Mesenchymal stem cell (in vitro differentiated cells and primary cell): ENCODE results near the gene RNF4.

Experiments used
- DNase-seq: peaks from one replicate; pipeline ENCODE4 v3.0.0-alpha.2; 2013
- H2AFZ ChIP-seq: one replicate; pipeline ENCODE4 v1.6.1; 2013; ENCODE audit warnings: low read depth, mild to moderate bottlenecking, control low read depth, inconsistent platforms, low read length, moderate library complexity
- H2AK5ac ChIP-seq: 2 replicates; pipeline ENCODE4 v1.6.1; 2013; ENCODE audit warnings: low read length, moderate library complexity, mild to moderate bottlenecking, inconsistent platforms; ENCODE audit not compliant: severe bottlenecking
- H2BK120ac ChIP-seq: one replicate; pipeline ENCODE4 v1.6.1; 2013; ENCODE audit warnings: low read depth, mild to moderate bottlenecking, inconsistent platforms, low read length, moderate library complexity
- H2BK12ac ChIP-seq, 2 experiments: one replicate each; pipeline ENCODE4 v1.6.1; 2013; ENCODE audit warnings: inconsistent platforms in 2 of 2, low read length in 2 of 2, mild to moderate bottlenecking in 2 of 2, moderate library complexity in 2 of 2, control low read depth in 1 of 2
- H2BK15ac ChIP-seq: one replicate; pipeline ENCODE4 v1.6.1; 2013; ENCODE audit warnings: mild to moderate bottlenecking, low read depth, inconsistent platforms; ENCODE audit not compliant: poor library complexity, severe bottlenecking
- H2BK5ac ChIP-seq: 2 replicates; pipeline ENCODE4 v1.6.1; 2013; ENCODE audit warnings: low read depth, mild to moderate bottlenecking, low read length, control low read depth, inconsistent platforms; ENCODE audit not compliant: poor library complexity, severe bottlenecking
- H3K14ac ChIP-seq, 2 experiments: one replicate each; pipeline ENCODE4 v1.6.1; 2013; ENCODE audit warnings: inconsistent platforms in 2 of 2, low read length in 2 of 2, control low read depth in 1 of 2, mild to moderate bottlenecking in 1 of 2, moderate library complexity in 1 of 2
- H3K18ac ChIP-seq, 2 experiments: one replicate each; pipeline ENCODE4 v1.6.1; 2013; ENCODE audit warnings: inconsistent platforms in 2 of 2, low read length in 2 of 2, control low read depth in 1 of 2, low read depth in 1 of 2, mild to moderate bottlenecking in 1 of 2
- H3K23ac ChIP-seq, 2 experiments: one replicate each; pipeline ENCODE4 v1.6.1; 2013; ENCODE audit warnings: inconsistent platforms in 2 of 2, low read length in 2 of 2, mild to moderate bottlenecking in 2 of 2, moderate library complexity in 2 of 2, control low read depth in 1 of 2
- H3K27ac ChIP-seq: 2 replicates; pipeline ENCODE4 v1.5.1; 2013; ENCODE audit warnings: mild to moderate bottlenecking, moderate library complexity, low read length, control low read depth, inconsistent platforms; ENCODE audit not compliant: poor library complexity, severe bottlenecking
- H3K27me3 ChIP-seq, 2 experiments: 2 replicates each; pipeline versions ENCODE4 v1.6.1 to v1.7.0; 2013; ENCODE audit warnings: low read length in 2 of 2, mild to moderate bottlenecking in 2 of 2, moderate library complexity in 2 of 2, control low read depth in 1 of 2, inconsistent platforms in 1 of 2; ENCODE audit not compliant: control insufficient read depth in 1 of 2, insufficient read depth in 1 of 2
- H3K36me3 ChIP-seq, 2 experiments: 2 replicates each; pipeline versions ENCODE4 v1.6.1 to v1.7.0; 2013; ENCODE audit warnings: low read length in 2 of 2, control low read depth in 1 of 2, inconsistent platforms in 1 of 2, low read depth in 1 of 2, mild to moderate bottlenecking in 1 of 2; ENCODE audit not compliant: insufficient read depth in 2 of 2, control insufficient read depth in 1 of 2
- H3K4ac ChIP-seq, 2 experiments: one replicate each; pipeline ENCODE4 v1.6.1; 2013; ENCODE audit warnings: inconsistent platforms in 2 of 2, low read length in 2 of 2, mild to moderate bottlenecking in 2 of 2, moderate library complexity in 2 of 2, control low read depth in 1 of 2, low read depth in 1 of 2
- H3K4me1 ChIP-seq: 2 replicates; pipeline ENCODE4 v1.6.1; 2013; ENCODE audit warnings: low read depth, low read length, control low read depth; ENCODE audit not compliant: control insufficient read depth, insufficient read depth
- H3K4me2 ChIP-seq: 2 replicates; pipeline ENCODE4 v1.6.1; 2013; ENCODE audit warnings: low read length, mild to moderate bottlenecking, inconsistent platforms; ENCODE audit not compliant: poor library complexity, severe bottlenecking
- H3K4me3 ChIP-seq, 2 experiments: 2 replicates each; pipeline versions ENCODE4 v1.5.1 to v1.7.0; 2013; ENCODE audit warnings: low read length in 2 of 2, mild to moderate bottlenecking in 2 of 2, control low read depth in 1 of 2, low read depth in 1 of 2; ENCODE audit not compliant: insufficient read depth in 1 of 2
- H3K79me1 ChIP-seq: replicated peaks from 2 replicates; pipeline ENCODE4 v1.6.1; 2013; ENCODE audit warnings: mild to moderate bottlenecking, control low read depth, low read length, inconsistent platforms; ENCODE audit not compliant: poor library complexity, severe bottlenecking
- H3K9ac ChIP-seq: 2 replicates; pipeline ENCODE4 v1.7.0; 2013; ENCODE audit warnings: mild to moderate bottlenecking, low read length, moderate library complexity
- H3K9me3 ChIP-seq: 2 replicates; pipeline ENCODE4 v1.7.0; 2013; ENCODE audit warnings: mild to moderate bottlenecking, low read length; ENCODE audit not compliant: control insufficient read depth
- H4K8ac ChIP-seq: one replicate; pipeline ENCODE4 v1.6.1; 2013; ENCODE audit warnings: inconsistent platforms, mild to moderate bottlenecking, low read length, moderate library complexity
- H4K91ac ChIP-seq: one replicate; pipeline ENCODE4 v1.6.1; 2013; ENCODE audit warnings: mild to moderate bottlenecking, low read length, inconsistent platforms
- WGBS: methylation state at CpG from one replicate; pipeline ENCODE4 v1.1.7; 2013; ENCODE audit warnings: mixed read lengths; 5-methylcytosine and 5-hydroxymethylcytosine counted together

Gene RNF4

GRCh38 chr4:2526559-2526958 lies 57.7 kb downstream of the RNF4 start:
- no peak overlapping the region for H2BK5ac ChIP-seq
- H2AFZ ChIP-seq: no peak overlapping the region
- no peak overlapping the region for H2AK5ac ChIP-seq
- H3K27ac ChIP-seq: no peak overlapping the region
- H3K14ac ChIP-seq: no peak overlapping the region
- H2BK120ac ChIP-seq: no peak overlapping the region
- no peak overlapping the region for H3K23ac ChIP-seq
- H3K4me2 ChIP-seq: no peak overlapping the region
- H3K9me3 ChIP-seq: no peaks in the 10 kb centered on the region
- no peak overlapping the region for H2BK15ac ChIP-seq
- no peak overlapping the region for H4K91ac ChIP-seq
- no peaks in the 10 kb centered on the region for H3K79me1 ChIP-seq
- no peak for DNase-seq
- H3K9ac ChIP-seq: no peak overlapping the region
- H3K4me1 ChIP-seq: no peaks in the 10 kb centered on the region
- H3K4ac ChIP-seq: no peak overlapping the region
- WGBS: 97% methylated on average over 8 of the region's 9 CpGs
- H3K18ac ChIP-seq: no peak overlapping the region
- peaks cover 0 to 2% of the 10 kb centered on the region in 2 experiments for H3K36me3 ChIP-seq
- H2BK12ac ChIP-seq: no peak overlapping the region
- no peak overlapping the region for H3K4me3 ChIP-seq
- H4K8ac ChIP-seq: no peak overlapping the region
- no peaks in the 10 kb centered on the region for H3K27me3 ChIP-seq

GRCh38 chr4:2534904-2535375 lies 66.0 kb downstream of the RNF4 start:
- H3K79me1 ChIP-seq: peaks cover 2% of the 10 kb centered on the region

GRCh38 chr4:2535376-2536192 lies 66.7 kb downstream of the RNF4 start:
- Histone ChIP-seq H3K4me1 (peaks cover 11% of the 10 kb centered on the region), H3K36me3 (no peaks in the 10 kb centered on the region), H2BK120ac (peak overlapping the region; percentile 82), H3K4me3 (peak overlapping the region; percentile 80 to 90), H2BK15ac (no peak overlapping the region), H3K9me3 (no peaks in the 10 kb centered on the region), H3K14ac (peak overlapping the region in 1 of 2 experiments; percentile 19), H4K8ac (peak overlapping the region; percentile 94), H3K4ac (peak overlapping the region; percentile 91 to 98), H3K4me2 (peak overlapping the region; percentile 73), H2BK5ac (no peak overlapping the region), H2BK12ac (peak overlapping the region in 1 of 2 experiments; percentile 69), H3K27me3 (no peaks in the 10 kb centered on the region), H3K23ac (no peak overlapping the region), H3K18ac (peak overlapping the region; percentile 38 to 96), H2AK5ac (no peak overlapping the region), H3K9ac (peak overlapping the region; percentile 98), H3K27ac (peak overlapping the region; percentile 56), H4K91ac (peak overlapping the region; percentile 73), H3K79me1 (peaks cover 2% of the 10 kb centered on the region), H2AFZ (peak overlapping the region; percentile 95)
- peak; percentile 57 for DNase-seq
- 3% methylated on average over 58 of the region's 77 CpGs for WGBS

More at GRCh38 chr4:2534904-2535375, 66.0 kb downstream of the RNF4 start:
- H2BK12ac ChIP-seq: no peak overlapping the region
- H3K4ac ChIP-seq: peak overlapping the region; percentile 91 to 98
- no peaks in the 10 kb centered on the region for H3K27me3 ChIP-seq
- H3K4me1 ChIP-seq: peaks cover 10% of the 10 kb centered on the region
- H3K14ac ChIP-seq: no peak overlapping the region
- peak overlapping the region; percentile 73 for H3K4me2 ChIP-seq
- H3K36me3 ChIP-seq: no peaks in the 10 kb centered on the region
- peak overlapping the region; percentile 94 for H4K8ac ChIP-seq
- peak overlapping the region; percentile 73 for H4K91ac ChIP-seq
- H2AFZ ChIP-seq: peak overlapping the region; percentile 20
- H2BK120ac ChIP-seq: peak overlapping the region; percentile 73
- WGBS: 68% methylated on average over 5 of the region's 5 CpGs
- H2BK15ac ChIP-seq: no peak overlapping the region
- no peaks in the 10 kb centered on the region for H3K9me3 ChIP-seq
- H3K4me3 ChIP-seq: peak overlapping the region; percentile 80 to 90
- H2AK5ac ChIP-seq: peak overlapping the region; percentile 75
- H3K27ac ChIP-seq: no peak overlapping the region
- no peak for DNase-seq
- H3K9ac ChIP-seq: peak overlapping the region; percentile 98
- peak overlapping the region; percentile 43 to 96 for H3K18ac ChIP-seq
- no peak overlapping the region for H2BK5ac ChIP-seq
- H3K23ac ChIP-seq: no peak overlapping the region
